SK-N-SH (cell line): ENCODE data around the gene CENPV.

ENCODE experiments used
- EP300 ChIP-seq, 2 experiments: IDR thresholded peaks; 2 replicates each; pipeline versions ENCODE4 v1.4.0 to v1.6.1; 2012; ENCODE audit warnings: borderline replicate concordance in 1 of 2, low read depth in 1 of 2, low read length in 1 of 2
- FOXM1 ChIP-seq: IDR thresholded peaks from 2 replicates; pipeline ENCODE4 v1.4.0; 2012; ENCODE audit warnings: low read depth, mild to moderate bottlenecking
- JUND ChIP-seq: IDR thresholded peaks from 2 replicates; pipeline ENCODE4 v1.4.0; 2012
- MEF2A ChIP-seq: IDR thresholded peaks from 2 replicates; pipeline ENCODE4 v1.4.0; 2012; ENCODE audit warnings: low read depth, borderline replicate concordance
- SIN3A ChIP-seq: IDR thresholded peaks from 2 replicates; pipeline ENCODE4 v1.6.1; 2012; ENCODE audit warnings: low read depth, mild to moderate bottlenecking, low read length, moderate library complexity, borderline replicate concordance
- SMC3 ChIP-seq: IDR thresholded peaks from 2 replicates; pipeline ENCODE4 v1.6.1; 2012; ENCODE audit warnings: low read depth, low read length, improper control_type of control experiment
- TCF12 ChIP-seq: IDR thresholded peaks from 2 replicates; pipeline ENCODE4 v1.4.0; 2012
- TF ChIP-seq, protein P1 (sequence below): fragments of 150-350 bp; IDR thresholded peaks from 2 replicates; pipeline ENCODE4 v1.6.1; 2017; ENCODE audit warnings: antibody characterized with exemption, low read length, low read depth, borderline replicate concordance
- TF ChIP-seq, protein P2 (sequence below): IDR thresholded peaks from 2 replicates; pipeline ENCODE4 v1.4.0; 2012; ENCODE audit warnings: low read depth, borderline replicate concordance
- TF ChIP-seq, protein P3 (sequence below): fragments of 200-600 bp; sonication (generic); IDR thresholded peaks from 2 replicates; pipeline ENCODE4 v1.6.1; 2017; ENCODE audit warnings: antibody characterized with exemption, mild to moderate bottlenecking, moderate library complexity
- TF ChIP-seq, protein P4 (sequence below): IDR thresholded peaks from 2 replicates; pipeline ENCODE4 v1.6.1; 2012; ENCODE audit warnings: mild to moderate bottlenecking, low read depth, low read length, moderate library complexity

DNA sequence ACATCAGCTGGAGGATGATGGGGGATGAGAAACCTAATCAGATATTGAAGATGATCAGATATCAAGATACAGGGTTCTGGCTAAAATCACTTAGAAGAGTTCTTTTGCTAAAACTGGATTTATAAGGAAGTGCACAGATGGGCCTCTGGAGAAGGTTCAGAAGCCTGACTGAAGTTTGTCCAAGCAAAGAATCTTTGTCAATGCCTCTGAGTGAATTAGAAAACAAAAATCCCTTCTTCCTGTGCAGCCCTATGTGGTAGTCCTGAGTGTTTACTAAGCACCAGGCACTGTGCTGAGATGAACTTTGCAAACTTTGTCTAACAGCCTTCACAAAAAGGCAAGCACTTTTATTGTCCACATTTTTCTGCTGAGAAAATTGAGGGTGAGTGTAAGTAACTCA is 11.4 kb upstream of the CENPV start:
- TF ChIP-seq, protein P1, sequence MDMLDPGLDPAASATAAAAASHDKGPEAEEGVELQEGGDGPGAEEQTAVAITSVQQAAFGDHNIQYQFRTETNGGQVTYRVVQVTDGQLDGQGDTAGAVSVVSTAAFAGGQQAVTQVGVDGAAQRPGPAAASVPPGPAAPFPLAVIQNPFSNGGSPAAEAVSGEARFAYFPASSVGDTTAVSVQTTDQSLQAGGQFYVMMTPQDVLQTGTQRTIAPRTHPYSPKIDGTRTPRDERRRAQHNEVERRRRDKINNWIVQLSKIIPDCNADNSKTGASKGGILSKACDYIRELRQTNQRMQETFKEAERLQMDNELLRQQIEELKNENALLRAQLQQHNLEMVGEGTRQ: no peak
- TF ChIP-seq, protein P2, sequence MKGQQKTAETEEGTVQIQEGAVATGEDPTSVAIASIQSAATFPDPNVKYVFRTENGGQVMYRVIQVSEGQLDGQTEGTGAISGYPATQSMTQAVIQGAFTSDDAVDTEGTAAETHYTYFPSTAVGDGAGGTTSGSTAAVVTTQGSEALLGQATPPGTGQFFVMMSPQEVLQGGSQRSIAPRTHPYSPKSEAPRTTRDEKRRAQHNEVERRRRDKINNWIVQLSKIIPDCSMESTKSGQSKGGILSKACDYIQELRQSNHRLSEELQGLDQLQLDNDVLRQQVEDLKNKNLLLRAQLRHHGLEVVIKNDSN: no peak
- TF ChIP-seq EP300 (IDR thresholded peaks at IDR 0.05; ENCODE audit: borderline replicate concordance in 1 of 2, low read depth in 1 of 2, low read length in 1 of 2) (no peak), SMC3 (no peak), MEF2A (no peak), JUND (no peak), FOXM1 (no peak), TCF12 (no peak), SIN3A (no peak)
- TF ChIP-seq, protein P3, sequence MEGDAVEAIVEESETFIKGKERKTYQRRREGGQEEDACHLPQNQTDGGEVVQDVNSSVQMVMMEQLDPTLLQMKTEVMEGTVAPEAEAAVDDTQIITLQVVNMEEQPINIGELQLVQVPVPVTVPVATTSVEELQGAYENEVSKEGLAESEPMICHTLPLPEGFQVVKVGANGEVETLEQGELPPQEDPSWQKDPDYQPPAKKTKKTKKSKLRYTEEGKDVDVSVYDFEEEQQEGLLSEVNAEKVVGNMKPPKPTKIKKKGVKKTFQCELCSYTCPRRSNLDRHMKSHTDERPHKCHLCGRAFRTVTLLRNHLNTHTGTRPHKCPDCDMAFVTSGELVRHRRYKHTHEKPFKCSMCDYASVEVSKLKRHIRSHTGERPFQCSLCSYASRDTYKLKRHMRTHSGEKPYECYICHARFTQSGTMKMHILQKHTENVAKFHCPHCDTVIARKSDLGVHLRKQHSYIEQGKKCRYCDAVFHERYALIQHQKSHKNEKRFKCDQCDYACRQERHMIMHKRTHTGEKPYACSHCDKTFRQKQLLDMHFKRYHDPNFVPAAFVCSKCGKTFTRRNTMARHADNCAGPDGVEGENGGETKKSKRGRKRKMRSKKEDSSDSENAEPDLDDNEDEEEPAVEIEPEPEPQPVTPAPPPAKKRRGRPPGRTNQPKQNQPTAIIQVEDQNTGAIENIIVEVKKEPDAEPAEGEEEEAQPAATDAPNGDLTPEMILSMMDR: no peak
- TF ChIP-seq, protein P4, sequence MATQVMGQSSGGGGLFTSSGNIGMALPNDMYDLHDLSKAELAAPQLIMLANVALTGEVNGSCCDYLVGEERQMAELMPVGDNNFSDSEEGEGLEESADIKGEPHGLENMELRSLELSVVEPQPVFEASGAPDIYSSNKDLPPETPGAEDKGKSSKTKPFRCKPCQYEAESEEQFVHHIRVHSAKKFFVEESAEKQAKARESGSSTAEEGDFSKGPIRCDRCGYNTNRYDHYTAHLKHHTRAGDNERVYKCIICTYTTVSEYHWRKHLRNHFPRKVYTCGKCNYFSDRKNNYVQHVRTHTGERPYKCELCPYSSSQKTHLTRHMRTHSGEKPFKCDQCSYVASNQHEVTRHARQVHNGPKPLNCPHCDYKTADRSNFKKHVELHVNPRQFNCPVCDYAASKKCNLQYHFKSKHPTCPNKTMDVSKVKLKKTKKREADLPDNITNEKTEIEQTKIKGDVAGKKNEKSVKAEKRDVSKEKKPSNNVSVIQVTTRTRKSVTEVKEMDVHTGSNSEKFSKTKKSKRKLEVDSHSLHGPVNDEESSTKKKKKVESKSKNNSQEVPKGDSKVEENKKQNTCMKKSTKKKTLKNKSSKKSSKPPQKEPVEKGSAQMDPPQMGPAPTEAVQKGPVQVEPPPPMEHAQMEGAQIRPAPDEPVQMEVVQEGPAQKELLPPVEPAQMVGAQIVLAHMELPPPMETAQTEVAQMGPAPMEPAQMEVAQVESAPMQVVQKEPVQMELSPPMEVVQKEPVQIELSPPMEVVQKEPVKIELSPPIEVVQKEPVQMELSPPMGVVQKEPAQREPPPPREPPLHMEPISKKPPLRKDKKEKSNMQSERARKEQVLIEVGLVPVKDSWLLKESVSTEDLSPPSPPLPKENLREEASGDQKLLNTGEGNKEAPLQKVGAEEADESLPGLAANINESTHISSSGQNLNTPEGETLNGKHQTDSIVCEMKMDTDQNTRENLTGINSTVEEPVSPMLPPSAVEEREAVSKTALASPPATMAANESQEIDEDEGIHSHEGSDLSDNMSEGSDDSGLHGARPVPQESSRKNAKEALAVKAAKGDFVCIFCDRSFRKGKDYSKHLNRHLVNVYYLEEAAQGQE: no peak
